ENCODE results near the gene CTNND1. TPM values are rescaled to one million over a fixed set of nuclear protein-coding genes. Genes with fewer than 3 reads are reported as not detected.

CTNND1 gene
- total RNA-seq: 94.1 and 118 TPM in 2 replicates

GRCh38 chr11:57761301-57762234 lies at the start of gene CTNND1:
Gene CTNND1, plus strand, starts transcription at chr11:57761802. Its CDS starts 29,677 bp downstream, at chr11:57791479.

GRCh38 chr11:57712256-57713150 lies 49.1 kb upstream of the CTNND1 start, which contains the start of gene TMX2:
Gene TMX2, plus strand, starts transcription at chr11:57712593. Its CDS starts 26 bp downstream, at chr11:57712619.

GRCh38 chr11:57741132-57742086 lies 20.2 kb upstream of the CTNND1 start, which contains the start of gene SELENOH:
Gene SELENOH, plus strand, starts transcription at chr11:57741491. Its CDS starts 105 bp downstream, at chr11:57741596.

GRCh38 chr11:57751676-57752253 lies 9.8 kb upstream of the CTNND1 start, which contains the start of gene BTBD18:
Gene BTBD18, minus strand, starts transcription at chr11:57751819. Its CDS starts 631 bp downstream, at chr11:57751188.

Other genes starting within 250 kb of the CTNND1 start
- gene SLC43A1, start 246.1 kb upstream of the CTNND1 start, total RNA-seq: 6.2 and 8.3 TPM in 2 replicates
- 50.9 and 68.6 TPM in 2 replicates for gene TIMM10, start 231.0 kb upstream of the CTNND1 start, total RNA-seq
- gene SMTNL1, start 224.2 kb upstream of the CTNND1 start, total RNA-seq: not detected in 2 replicates
- gene UBE2L6, start 194.1 kb upstream of the CTNND1 start, total RNA-seq: 44.3 and 44.8 TPM in 2 replicates
- 6.3 and 9.5 TPM in 2 replicates for gene SERPING1, start 164.1 kb upstream of the CTNND1 start, total RNA-seq
- 0.79 and 1.4 TPM in 2 replicates for gene YPEL4, start 111.9 kb upstream of the CTNND1 start, total RNA-seq
- gene CLP1, start 104.0 kb upstream of the CTNND1 start, total RNA-seq: 11.8 and 14.9 TPM in 2 replicates
- gene ZDHHC5, start 93.7 kb upstream of the CTNND1 start, total RNA-seq: 30.7 and 33.3 TPM in 2 replicates
- 17.5 and 20.9 TPM in 2 replicates for gene MED19, start 49.6 kb upstream of the CTNND1 start, total RNA-seq
- 50.0 and 65.5 TPM in 2 replicates for gene TMX2, start 49.2 kb upstream of the CTNND1 start, total RNA-seq
- gene SELENOH, start 20.3 kb upstream of the CTNND1 start, total RNA-seq: 61.3 and 74.1 TPM in 2 replicates
- not detected in 2 replicates for gene BTBD18, start 10.0 kb upstream of the CTNND1 start, total RNA-seq

Measured in aortic smooth muscle cell (primary cell).